Fibroblast of pulmonary artery (primary cell): ENCODE data around the gene PTPRN2.

Experiments used
- DNase-seq: peaks from one replicate; pipeline ENCODE4 v3.0.0-alpha.2; 2010; ENCODE audit warnings: low read depth
- H3K4me3 ChIP-seq: replicated peaks from 2 replicates; pipeline ENCODE4 v1.5.1; 2011; ENCODE audit warnings: low read depth, mild to moderate bottlenecking, control low read depth, low read length, moderate library complexity
- TF ChIP-seq, protein P1 (sequence below): IDR thresholded peaks from 2 replicates; pipeline ENCODE4 v1.5.1; 2011; ENCODE audit warnings: mild to moderate bottlenecking, control low read depth, low read length, inconsistent platforms; ENCODE audit errors: missing control alignments

PTPRN2 gene

DNA sequence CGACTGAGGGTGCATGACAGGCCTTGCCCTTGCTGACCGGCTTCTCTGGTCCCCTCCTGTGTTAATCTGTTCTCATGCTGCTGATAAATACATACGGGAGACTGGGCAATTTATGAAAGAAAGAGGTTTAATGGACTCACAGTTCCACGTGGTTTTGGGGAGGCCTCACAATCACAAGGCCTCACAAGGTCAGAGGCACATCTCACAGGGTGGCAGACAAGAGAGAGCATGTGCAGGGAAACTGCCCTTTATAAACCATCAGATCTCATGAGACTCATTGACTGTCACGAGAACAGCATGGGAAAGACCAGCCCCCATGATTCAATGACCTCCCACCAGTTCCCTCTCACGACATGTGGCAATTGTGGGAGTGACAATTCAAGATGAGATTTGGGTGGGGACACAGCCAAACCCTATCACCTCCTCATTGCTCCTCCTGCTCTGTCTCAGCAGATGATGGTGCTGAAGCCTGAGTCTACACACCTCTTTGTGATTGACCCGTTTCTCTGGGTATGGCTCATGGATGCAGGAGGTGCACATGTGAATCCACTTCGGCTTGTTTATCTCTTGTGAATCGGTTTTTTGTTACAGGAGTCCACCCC lies 703.1 kb downstream of the PTPRN2 start:
- DNase-seq = no peak
- TF ChIP-seq, protein P1, sequence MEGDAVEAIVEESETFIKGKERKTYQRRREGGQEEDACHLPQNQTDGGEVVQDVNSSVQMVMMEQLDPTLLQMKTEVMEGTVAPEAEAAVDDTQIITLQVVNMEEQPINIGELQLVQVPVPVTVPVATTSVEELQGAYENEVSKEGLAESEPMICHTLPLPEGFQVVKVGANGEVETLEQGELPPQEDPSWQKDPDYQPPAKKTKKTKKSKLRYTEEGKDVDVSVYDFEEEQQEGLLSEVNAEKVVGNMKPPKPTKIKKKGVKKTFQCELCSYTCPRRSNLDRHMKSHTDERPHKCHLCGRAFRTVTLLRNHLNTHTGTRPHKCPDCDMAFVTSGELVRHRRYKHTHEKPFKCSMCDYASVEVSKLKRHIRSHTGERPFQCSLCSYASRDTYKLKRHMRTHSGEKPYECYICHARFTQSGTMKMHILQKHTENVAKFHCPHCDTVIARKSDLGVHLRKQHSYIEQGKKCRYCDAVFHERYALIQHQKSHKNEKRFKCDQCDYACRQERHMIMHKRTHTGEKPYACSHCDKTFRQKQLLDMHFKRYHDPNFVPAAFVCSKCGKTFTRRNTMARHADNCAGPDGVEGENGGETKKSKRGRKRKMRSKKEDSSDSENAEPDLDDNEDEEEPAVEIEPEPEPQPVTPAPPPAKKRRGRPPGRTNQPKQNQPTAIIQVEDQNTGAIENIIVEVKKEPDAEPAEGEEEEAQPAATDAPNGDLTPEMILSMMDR = no peak
- no peak overlapping the region for H3K4me3 ChIP-seq

DNA sequence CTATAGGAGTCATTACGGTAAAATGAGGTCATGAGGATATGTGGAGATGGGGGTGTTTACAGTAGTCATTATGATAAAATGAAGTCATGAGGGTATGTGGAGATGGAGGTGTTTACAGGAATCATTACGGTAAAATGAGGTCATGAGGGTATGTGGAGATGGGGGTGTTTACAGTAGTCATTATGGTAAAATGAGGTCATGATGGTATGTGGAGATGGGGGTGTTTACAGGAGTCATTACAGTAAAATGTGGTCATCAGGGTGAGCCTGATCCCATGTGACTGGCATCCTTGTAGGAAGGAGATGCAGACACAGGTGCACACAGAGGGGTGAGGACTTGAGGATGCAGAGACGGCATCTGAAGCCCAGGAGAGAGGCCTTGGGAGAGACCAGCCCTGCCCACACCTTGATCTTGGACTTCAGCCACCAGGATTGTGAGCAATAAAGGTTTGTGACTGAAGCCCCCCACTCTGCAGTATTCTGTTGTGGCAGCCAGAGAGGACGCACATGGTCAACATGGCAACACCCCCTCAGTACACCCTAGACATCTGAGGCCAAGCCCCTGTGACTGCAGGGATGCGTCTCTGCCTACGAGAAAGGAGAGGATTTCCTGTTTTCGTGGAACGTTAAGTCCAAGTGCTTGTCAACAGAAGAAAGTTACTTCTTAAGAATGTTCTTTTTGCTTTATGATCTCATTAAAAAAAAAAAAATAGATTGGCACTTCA lies 706.4 kb downstream of the PTPRN2 start:
- no peak for DNase-seq
- no peak overlapping the region for H3K4me3 ChIP-seq
- TF ChIP-seq, protein P1 = no peak

DNA sequence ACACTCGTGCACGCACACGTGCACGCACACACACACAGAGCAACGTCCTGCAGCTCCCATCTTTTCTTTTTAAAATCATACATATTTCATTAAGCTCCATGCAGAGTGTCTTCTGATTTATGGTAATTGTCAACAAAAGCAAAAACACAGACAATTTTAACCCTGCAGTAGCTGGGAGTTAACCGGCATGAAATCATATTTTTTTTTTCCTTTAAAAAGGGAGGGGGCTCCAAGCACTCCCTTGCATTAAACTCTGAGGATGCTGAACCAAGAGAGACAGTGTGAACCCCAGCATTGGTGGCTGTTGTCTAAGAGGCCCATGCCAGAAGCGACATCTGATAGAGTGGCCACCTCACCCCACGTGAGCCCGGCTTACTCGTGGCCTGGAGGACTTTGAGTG lies 708.2 kb downstream of the PTPRN2 start:
- no peak overlapping the region for H3K4me3 ChIP-seq
- DNase-seq = no peak
- TF ChIP-seq, protein P1 = no peak

DNA sequence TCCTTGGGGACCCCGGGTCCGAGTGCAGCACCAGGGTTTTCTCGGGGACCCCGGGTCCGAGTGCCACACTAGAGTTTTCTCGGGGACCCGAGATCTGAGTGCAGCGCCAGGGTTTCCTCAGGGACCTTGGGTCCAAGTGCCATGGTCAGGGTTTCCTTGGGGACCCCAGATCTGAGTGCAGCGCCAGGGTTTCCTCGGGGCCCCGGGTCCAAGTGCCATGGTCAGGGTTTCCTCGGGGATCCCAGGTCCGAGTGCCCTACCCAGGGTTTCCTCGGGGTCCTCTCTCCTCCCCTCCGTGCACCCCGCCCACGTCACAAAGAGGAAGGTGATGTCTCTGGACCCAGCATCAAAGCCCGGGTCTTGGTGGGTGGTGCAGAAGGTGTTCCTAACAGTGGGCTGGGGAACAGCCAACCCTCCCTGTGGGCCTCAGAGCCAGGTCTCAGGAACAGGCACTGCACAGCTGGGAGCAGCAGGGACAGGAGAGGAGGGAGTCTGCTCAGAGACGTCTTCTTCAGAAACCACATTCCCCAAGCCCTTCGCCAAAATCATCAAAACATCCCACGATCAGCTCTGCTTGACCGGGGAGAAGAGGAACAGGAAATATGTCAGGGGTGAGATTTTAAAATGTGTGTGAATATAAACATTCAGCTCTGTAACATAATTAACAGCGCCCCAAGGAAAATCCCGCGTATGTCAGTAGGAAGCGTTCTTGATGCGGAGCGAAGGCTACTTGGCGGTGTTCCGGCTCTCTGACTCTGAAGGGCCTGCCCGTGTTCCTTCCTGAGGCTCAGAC lies 710.1 kb downstream of the PTPRN2 start:
- DNase-seq = no peak
- no peak overlapping the region for H3K4me3 ChIP-seq
- TF ChIP-seq, protein P1 = no peak

DNA sequence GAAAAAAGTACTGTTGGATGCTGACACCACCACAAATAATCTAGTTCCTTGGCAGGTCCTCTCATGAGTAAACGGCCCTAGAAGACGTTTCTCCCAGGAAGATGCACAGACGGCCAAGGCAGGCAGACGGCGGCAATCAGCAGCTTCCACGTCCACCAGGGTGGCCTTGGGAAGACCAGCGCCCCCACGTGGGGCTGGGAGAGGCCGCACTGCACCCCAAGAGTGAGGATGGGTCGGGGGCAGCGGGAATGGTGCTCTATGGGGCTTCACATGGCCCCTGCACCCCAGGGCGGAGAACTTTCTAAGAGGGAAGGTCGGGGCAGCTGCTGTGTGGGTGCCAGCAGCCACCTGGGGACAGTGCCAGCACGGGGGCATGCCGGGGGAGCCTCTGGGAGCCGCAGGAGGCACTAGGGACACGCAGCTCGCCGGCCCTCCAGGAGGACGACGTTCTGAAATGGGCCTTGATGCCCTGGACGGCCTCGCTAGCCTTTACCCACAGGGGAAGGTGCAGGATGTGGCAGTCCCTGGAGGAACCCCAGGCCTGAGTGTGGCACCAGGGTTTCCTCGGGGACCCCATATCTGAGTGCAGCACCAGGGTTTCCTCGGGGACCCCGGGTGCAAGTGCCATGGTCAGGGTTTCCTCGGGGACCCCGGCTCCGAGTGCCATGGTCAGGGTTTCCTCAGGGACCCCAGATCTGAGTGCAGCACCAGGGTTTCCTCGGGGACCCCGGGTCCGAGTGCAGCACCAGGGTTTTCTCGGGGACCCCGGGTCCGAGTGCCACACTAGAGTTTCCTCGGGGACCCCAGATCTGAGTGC lies 710.9 kb downstream of the PTPRN2 start:
- TF ChIP-seq, protein P1 = no peak
- DNase-seq = no peak
- H3K4me3 ChIP-seq = no peak overlapping the region
